GM20000 (cell line): ENCODE results near the gene BMF.

Experiments
- DNase-seq: peaks from one replicate; pipeline ENCODE4 v3.0.0; 2012; ENCODE audit warnings: low spot score
- TF ChIP-seq, protein P1 (sequence below): IDR thresholded peaks from 2 replicates; pipeline ENCODE4 v1.5.1; 2012; ENCODE audit warnings: mild to moderate bottlenecking, control low read depth; ENCODE audit errors: extremely low read depth, missing control alignments

The BMF gene

DNA sequence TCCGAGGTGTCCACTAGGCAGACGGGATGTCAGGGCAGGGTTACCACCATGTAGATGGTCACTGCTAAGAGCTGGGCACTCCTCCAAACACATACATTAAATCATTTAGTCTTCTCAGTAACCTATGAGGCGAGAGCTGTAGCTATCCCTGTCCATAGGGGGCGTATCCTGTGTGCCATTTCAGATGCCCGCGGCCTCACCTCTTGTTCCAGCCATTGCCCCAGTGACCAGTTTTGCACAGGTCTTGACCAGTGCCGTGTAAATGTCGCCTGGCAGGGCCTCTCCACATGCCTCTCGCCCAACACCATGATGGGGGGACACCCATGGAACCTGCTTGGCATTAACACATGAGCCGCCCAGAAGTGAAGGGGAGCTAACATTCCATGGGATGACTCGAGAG lies 48.9 kb downstream of the BMF start:
- TF ChIP-seq, protein P1, sequence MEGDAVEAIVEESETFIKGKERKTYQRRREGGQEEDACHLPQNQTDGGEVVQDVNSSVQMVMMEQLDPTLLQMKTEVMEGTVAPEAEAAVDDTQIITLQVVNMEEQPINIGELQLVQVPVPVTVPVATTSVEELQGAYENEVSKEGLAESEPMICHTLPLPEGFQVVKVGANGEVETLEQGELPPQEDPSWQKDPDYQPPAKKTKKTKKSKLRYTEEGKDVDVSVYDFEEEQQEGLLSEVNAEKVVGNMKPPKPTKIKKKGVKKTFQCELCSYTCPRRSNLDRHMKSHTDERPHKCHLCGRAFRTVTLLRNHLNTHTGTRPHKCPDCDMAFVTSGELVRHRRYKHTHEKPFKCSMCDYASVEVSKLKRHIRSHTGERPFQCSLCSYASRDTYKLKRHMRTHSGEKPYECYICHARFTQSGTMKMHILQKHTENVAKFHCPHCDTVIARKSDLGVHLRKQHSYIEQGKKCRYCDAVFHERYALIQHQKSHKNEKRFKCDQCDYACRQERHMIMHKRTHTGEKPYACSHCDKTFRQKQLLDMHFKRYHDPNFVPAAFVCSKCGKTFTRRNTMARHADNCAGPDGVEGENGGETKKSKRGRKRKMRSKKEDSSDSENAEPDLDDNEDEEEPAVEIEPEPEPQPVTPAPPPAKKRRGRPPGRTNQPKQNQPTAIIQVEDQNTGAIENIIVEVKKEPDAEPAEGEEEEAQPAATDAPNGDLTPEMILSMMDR = no peak
- DNase-seq = no peak

DNA sequence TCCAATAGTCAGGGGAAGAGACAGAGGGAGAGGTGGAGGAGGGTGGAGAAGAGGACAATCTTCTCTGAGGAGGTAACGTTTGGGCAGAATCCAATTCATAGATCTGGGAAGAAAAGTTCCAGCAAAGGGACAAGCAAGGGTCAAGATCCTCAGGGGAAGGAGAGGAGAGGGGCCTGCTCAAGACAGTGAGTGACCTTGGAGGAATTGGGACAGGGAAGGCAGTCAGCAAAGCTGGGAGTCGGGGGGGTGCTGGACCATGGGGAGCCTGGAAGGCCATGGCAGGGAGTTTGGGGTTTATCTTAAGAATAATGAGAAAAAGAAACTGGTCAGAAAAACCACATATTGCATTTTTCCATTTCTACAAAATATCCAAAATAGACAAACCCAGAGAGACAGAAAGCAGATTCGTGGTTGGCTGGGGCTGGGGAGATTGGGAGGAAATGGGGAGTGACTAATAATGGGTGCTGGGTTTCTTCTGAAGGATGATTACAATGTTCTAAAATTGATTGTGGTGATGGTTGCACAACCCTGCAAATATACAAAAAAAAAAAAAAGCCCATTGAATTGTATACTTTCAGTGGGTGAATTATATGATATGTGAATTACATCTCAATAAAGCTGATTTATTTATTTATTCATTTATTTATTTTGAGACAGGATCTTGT lies 50.1 kb downstream of the BMF start:
- DNase-seq = no peak
- TF ChIP-seq, protein P1 = no peak

DNA sequence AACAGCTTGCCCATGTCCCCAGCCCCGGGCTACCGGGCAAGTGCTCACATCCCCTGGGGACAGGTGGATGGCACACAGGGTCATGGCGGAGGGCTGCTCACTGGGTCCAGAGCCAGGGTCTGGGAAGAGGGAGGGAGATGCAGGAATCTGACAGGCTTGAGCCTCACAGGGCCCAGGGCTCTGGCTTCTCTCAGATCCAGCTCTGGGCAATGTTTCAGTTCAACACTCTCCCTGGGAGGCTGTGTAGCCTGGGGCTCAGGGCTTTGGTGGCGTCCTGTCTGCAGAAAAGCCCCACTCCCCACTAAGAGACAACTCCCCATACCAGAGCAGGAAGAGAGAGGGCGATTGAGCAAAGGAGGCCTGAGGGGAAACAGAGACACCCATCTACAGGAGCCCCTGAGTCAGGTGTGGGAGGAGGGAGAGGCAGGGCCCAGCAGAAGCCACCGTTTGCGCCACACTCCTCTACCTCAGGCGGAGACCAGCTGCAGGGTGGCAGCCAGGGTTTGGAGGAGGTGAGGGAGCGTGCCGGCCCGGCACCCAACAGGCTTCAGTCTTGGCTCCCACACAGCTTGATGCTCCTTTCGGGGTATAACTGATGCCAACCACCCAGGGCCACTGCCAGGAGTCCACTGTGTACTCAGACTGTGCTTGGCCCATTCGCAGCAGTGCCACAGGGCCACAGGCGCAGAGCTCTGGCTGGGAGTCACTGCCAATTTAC lies 52.9 kb downstream of the BMF start:
- TF ChIP-seq, protein P1 = no peak
- no peak for DNase-seq

DNA sequence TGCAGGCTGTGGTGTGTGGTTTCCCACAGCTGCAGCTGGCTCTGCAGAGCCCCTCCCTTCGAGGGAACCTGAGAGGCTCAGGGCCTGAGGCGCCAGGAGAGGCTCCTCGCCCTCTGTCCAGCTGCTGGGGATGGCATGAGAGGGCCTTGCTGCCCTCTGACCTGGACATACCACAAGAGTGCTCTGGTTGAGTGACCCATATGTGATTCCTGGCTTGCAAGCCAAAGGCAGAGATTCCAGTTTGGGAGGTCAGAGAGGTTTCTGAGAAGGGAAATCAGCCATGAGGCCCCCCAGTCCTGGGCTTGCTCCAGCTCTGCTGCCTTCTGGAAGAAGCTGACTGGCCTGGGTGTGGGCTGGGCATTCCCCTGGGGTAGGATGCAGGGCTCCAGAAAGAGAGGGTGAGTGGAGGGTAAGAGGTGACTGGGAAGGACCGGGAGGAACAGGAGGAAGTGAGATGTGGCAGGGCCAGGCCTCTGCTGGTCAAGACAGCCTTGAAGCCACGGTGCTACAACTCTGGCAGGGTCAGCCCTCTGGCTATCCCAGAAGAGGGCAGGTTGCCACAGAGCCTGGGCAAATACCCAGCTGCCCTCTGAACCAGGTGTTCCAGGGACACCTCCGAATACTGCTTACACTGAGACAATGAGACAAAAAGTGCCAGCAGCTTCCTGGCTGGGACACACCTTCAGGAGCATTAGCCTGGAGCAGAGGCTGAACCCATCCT lies 53.7 kb downstream of the BMF start:
- TF ChIP-seq, protein P1 = no peak
- DNase-seq = peak; percentile 71

DNA sequence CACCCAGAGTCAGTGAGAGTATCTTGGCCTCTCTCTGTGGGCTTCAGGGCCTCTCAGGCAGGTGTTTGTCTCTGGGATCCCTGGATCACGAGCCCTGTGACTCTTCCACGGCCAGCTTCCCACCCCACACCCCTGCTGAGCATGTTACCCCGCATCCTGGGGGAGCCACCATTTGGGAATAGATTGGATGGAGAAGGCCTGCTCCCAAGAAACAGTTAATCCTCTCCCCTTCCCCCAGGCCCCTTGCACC lies 54.1 kb downstream of the BMF start:
- TF ChIP-seq, protein P1 = no peak
- no peak for DNase-seq

DNA sequence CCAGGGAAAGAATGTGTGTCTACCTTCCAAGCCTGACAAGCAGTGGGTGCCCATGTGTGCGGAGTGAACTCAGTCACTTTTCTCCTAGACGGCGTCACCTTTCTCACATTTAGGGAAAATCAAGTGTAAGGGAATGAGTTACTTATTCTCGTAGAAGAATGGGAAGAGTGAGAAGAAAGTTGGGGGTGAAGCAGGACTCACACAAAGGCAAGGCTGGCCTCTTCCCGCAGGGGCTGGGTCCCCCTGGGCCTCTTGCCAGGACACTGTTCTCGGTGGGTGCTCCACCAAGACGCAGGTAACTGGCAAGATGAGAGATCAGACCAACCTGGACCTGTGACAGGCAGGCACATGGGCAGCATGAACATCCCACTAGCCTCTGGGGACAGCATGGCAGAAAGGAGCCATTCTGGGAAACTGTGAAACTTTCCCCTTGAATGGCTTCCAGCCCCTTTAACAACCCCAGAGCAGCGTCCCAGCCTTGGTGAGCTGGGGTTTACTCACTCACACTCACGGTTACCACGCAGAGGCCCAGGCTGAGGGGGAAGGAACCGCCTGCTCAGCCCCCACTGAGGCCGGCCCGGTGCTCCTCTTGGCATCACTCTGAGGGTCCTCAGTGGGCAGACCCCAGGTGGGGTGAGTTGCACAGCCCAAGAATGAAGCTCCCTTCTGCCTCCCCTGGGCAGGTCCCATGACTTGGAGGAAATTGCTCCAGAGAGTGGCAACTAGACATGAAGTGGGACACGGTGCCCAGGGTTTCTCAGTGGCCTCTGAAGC lies 54.7 kb downstream of the BMF start:
- DNase-seq = no peak
- TF ChIP-seq, protein P1 = no peak
